GM12865 (cell line): Measurements from ENCODE around the gene LRTM2.

Experiments used
- DNase-seq: peaks from one replicate; pipeline ENCODE4 v3.0.0; 2010; ENCODE audit warnings: low read depth
- H3K4me3 ChIP-seq: 2 replicates; pipeline ENCODE4 v1.5.1; 2011; ENCODE audit warnings: mild to moderate bottlenecking, low read depth, low read length, control low read depth
- CTCF ChIP-seq: IDR thresholded peaks from 2 replicates; pipeline ENCODE4 v1.5.1; 2011; ENCODE audit warnings: low read length, control low read depth, low read depth, inconsistent platforms; ENCODE audit not compliant: insufficient read depth; ENCODE audit errors: missing control alignments

LRTM2 gene

DNA sequence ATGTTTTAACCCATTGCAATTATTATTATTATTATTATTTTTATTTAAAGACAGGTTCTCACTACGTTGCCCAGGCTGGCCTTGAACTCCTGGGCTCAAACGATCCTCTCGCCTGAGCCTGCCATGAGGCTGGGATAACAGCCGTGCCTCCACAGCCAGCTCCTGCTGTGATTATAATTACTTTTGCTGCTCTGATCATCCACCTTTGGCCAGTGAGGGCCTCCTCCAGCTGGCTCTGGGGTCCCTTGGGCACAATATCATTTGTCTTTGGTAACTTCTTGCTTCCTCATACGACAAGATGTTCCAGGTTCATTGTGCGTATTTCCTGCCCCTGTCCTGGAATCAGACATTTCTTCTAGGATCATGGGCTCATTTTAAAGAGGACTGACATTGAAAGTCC is 28.4 kb downstream of the LRTM2 start:
- no peak overlapping the region for H3K4me3 ChIP-seq
- no peak for DNase-seq
- no peak for TF ChIP-seq CTCF

- H3K4me3 ChIP-seq, result no peak overlapping the region
- no peak for TF ChIP-seq CTCF
- no peak for DNase-seq
Measured at GRCh38 chr12:1851151-1851701, 30.9 kb downstream of the LRTM2 start.

GRCh38 chr12:1852076-1852475 is 31.7 kb downstream of the LRTM2 start:
- no peak for TF ChIP-seq CTCF
- DNase-seq, result no peak
- no peak overlapping the region for H3K4me3 ChIP-seq

DNA sequence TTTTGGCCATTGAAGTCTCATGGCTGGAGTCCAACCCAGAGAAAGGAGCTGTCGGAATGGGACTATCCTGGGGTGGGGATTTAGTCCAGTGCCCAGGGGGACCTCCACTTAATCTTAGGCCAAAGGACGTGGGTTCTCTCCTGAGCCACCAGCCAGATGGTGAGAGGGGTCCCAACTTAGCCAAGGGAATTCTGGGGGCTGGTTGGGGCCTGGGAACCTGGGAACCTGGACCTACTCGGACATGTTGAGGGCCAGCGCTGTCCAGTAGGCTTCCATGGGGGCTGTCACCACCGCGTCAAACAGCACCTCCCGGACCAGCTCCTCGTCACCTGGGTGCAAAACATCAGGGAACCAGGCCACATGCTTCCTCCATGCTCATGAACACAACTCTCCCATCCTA is 33.4 kb downstream of the LRTM2 start:
- DNase-seq, result no peak
- TF ChIP-seq CTCF, result no peak
- H3K4me3 ChIP-seq, result no peak overlapping the region

- H3K4me3 ChIP-seq, result no peak overlapping the region
- TF ChIP-seq CTCF, result no peak
- DNase-seq, result no peak
Measured at GRCh38 chr12:1855241-1855640, 34.9 kb downstream of the LRTM2 start.

- no peak overlapping the region for H3K4me3 ChIP-seq
- DNase-seq, result no peak
- TF ChIP-seq CTCF, result no peak
Measured at GRCh38 chr12:1857086-1857485, 36.7 kb downstream of the LRTM2 start.

DNA sequence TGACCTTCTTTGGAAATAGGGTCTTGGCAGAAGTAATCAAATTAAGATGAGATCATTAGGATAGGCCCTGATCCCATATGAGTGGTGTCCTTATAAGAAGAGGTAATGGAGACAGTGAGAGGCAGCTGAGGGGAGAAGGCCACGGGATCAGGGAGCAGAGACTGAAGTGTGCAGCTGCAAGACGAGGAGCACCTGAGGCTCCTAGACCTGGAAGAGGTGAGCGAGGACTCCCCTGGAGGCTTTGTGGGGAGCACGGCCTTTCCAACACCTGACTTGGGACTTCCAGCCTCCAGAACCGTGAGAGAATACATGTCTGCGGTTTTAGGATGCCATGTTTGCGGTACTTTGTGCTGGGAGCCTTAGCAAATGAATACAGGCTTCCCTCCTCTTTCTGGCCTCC is 37.5 kb downstream of the LRTM2 start:
- no peak for DNase-seq
- no peak overlapping the region for H3K4me3 ChIP-seq
- TF ChIP-seq CTCF, result no peak
